Karpas-422 (cell line): ENCODE data around the gene KCTD2. TPM values are rescaled to one million over a fixed set of nuclear protein-coding genes. Genes with fewer than 3 reads are reported as not detected.
A peak's percentile ranks its signal among the peaks of the same experiment; 100 is the strongest.
"Not testable (repeated sequence)": the region's sequence is repeated elsewhere in the genome, so short reads cannot be mapped to it uniquely, and the experiment has no call there.

Experiments
- DNase-seq: peaks from one replicate; pipeline ENCODE4 v3.0.0-alpha.2; 2015
- H2AFZ ChIP-seq: fragments of 200-600 bp; sonication (generic); 2 replicates; pipeline ENCODE4 v1.6.1; 2014; ENCODE audit warnings: antibody characterized with exemption, low read length, mixed read lengths
- H3K27ac ChIP-seq: fragments of 200-600 bp; sonication (generic); 2 replicates; pipeline ENCODE4 v1.5.1; 2014; ENCODE audit warnings: mild to moderate bottlenecking, low read length, moderate library complexity
- H3K27me3 ChIP-seq: fragments of 200-600 bp; sonication (generic); 2 replicates; pipeline ENCODE4 v1.6.1; 2014; ENCODE audit warnings: low read length, mixed read lengths
- H3K36me3 ChIP-seq: fragments of 200-600 bp; sonication (generic); 2 replicates; pipeline ENCODE4 v1.6.1; 2014; ENCODE audit warnings: low read length, mixed read lengths; ENCODE audit not compliant: insufficient read depth
- H3K4me1 ChIP-seq: fragments of 200-600 bp; sonication (generic); 2 replicates; pipeline ENCODE4 v1.6.1; 2014; ENCODE audit warnings: mild to moderate bottlenecking, low read length, mixed read lengths
- H3K4me2 ChIP-seq: fragments of 200-600 bp; sonication (generic); 2 replicates; pipeline ENCODE4 v1.6.1; 2014; ENCODE audit warnings: low read length, low read depth, mild to moderate bottlenecking; ENCODE audit not compliant: poor library complexity, severe bottlenecking
- H3K4me3 ChIP-seq: fragments of 200-600 bp; sonication (generic); 2 replicates; pipeline ENCODE4 v1.5.1; 2014; ENCODE audit warnings: mild to moderate bottlenecking, antibody characterized with exemption, low read length, mixed read lengths
- H3K79me2 ChIP-seq: fragments of 200-600 bp; sonication (generic); 2 replicates; pipeline ENCODE4 v1.6.1; 2014; ENCODE audit warnings: mild to moderate bottlenecking, low read length, mixed read lengths
- H3K9ac ChIP-seq: fragments of 200-600 bp; sonication (generic); 2 replicates; pipeline ENCODE4 v1.6.0; 2014; ENCODE audit warnings: low read length
- H3K9me2 ChIP-seq: fragments of 200-600 bp; sonication (generic), shearing (Covaris generic); replicated peaks from 2 replicates; pipeline ENCODE4 v1.6.0; 2014; ENCODE audit warnings: mild to moderate bottlenecking, low read length, moderate library complexity; ENCODE audit not compliant: insufficient read depth
- H3K9me3 ChIP-seq: fragments of 300-700, 200-600 bp; sonication (generic); 2 replicates; pipeline ENCODE4 v1.6.1; 2014; ENCODE audit warnings: low read length, mixed read lengths
- H4K20me1 ChIP-seq: fragments of 200-600 bp; sonication (generic); 2 replicates; pipeline ENCODE4 v1.6.1; 2014; ENCODE audit warnings: mild to moderate bottlenecking, antibody characterized with exemption, low read length, low read depth; ENCODE audit not compliant: insufficient read depth
- total RNA-seq: library from RNA; depleted of rRNA; stranded (reverse); fragments of >200 nt; shearing (Covaris generic); gene quantifications from 2 replicates; pipeline ENCODE4 v1.2.3, GENCODE V29; 2014; ENCODE audit warnings: low replicate concordance

The KCTD2 gene
- total RNA-seq, 1 experiment from 2014 or later, result 24.7 TPM

GRCh38 chr17:75026650-75027049 is 20.4 kb upstream of the KCTD2 start:
- not testable (repeated sequence) for H3K36me3 ChIP-seq, H3K27ac ChIP-seq, H2AFZ ChIP-seq, H3K9ac ChIP-seq, H3K9me2 ChIP-seq, H3K27me3 ChIP-seq, H3K79me2 ChIP-seq, H3K4me1 ChIP-seq, H3K4me3 ChIP-seq, DNase-seq, H4K20me1 ChIP-seq, H3K4me2 ChIP-seq
- H3K9me3 ChIP-seq, result peaks cover 11% of the 10 kb centered on the region

DNA sequence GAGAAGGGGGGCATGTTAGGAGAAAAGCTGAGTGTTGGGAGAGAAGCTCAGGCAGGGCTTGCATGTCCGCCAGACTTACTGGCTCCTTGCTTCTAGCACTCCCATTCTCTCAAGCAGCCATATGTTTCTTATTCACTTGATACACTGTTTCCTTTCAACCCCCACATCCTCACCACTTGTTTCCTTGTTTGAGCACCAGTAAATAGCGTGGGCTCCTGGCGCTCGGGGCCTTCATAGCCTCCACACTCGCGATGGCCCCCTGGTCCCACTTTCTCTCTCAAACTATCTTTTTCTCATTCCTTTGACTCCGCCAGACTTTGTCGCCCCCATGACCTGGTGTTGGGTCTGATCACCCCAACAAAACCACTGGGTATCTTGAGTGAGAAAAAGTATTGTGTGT is 16.9 kb upstream of the KCTD2 start:
- H3K9me2 ChIP-seq, result no peaks in the 10 kb centered on the region
- H3K4me1 ChIP-seq, result peaks cover 31% of the 10 kb centered on the region
- H3K36me3 ChIP-seq, result no peaks in the 10 kb centered on the region
- H3K27me3 ChIP-seq, result no peaks in the 10 kb centered on the region
- no peak for DNase-seq
- no peak overlapping the region for H2AFZ ChIP-seq
- no peak overlapping the region for H3K27ac ChIP-seq
- H3K79me2 ChIP-seq, result no peaks in the 10 kb centered on the region
- no peak overlapping the region for H3K9ac ChIP-seq
- peaks cover 6% of the 10 kb centered on the region for H3K9me3 ChIP-seq
- H3K4me3 ChIP-seq, result no peak overlapping the region
- H3K4me2 ChIP-seq, result no peak overlapping the region
- no peaks in the 10 kb centered on the region for H4K20me1 ChIP-seq

DNA sequence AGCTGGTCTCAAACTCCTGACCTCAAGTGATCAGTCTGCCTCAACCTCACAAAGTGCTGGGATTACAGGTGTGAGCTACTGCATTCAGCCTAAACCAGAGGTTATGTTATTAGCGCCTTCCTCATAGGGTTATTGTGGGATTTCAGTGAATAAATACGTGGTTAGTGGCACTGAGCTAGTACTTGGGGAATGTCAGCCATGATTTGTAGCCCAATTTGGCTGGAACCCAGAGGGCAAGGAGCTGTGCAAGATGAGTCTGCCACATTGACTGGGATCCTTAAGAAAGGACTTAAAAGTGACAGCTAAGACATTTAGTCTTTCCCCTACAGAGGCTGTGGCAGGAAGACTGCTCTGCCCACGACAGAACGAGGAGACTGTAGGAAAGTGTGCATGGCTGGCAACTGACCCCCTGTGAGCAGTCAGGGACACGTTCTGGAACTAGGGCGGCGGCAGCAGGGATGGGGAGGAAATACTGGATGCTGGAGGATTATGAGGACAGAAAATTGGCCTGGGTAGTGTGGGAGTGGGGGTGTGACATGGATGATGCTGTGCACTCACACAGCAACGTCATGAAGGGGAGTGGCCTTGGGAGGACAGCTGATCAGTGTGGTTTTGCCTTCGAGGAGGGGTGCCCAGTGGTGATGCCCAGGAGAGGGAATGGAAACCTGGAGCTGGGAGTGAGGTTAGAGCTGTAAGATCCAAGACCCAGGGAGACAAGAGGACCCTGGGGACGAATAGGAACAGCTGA is 14.9 kb upstream of the KCTD2 start:
- Histone ChIP-seq H3K27ac (no peak overlapping the region), H4K20me1 (no peaks in the 10 kb centered on the region), H3K4me3 (peak overlapping the region; percentile 44; the same call in 1 of the 2 replicates), H3K4me2 (peak overlapping the region; percentile 87), H3K36me3 (no peaks in the 10 kb centered on the region), H3K79me2 (no peaks in the 10 kb centered on the region), H2AFZ (peak overlapping the region; percentile 50; the same call in 1 of the 2 replicates), H3K9me2 (no peaks in the 10 kb centered on the region), H3K9me3 (peaks cover 6% of the 10 kb centered on the region), H3K27me3 (no peaks in the 10 kb centered on the region), H3K9ac (no peak overlapping the region), H3K4me1 (peaks cover 32% of the 10 kb centered on the region)
- DNase-seq, result peak; percentile 63

DNA sequence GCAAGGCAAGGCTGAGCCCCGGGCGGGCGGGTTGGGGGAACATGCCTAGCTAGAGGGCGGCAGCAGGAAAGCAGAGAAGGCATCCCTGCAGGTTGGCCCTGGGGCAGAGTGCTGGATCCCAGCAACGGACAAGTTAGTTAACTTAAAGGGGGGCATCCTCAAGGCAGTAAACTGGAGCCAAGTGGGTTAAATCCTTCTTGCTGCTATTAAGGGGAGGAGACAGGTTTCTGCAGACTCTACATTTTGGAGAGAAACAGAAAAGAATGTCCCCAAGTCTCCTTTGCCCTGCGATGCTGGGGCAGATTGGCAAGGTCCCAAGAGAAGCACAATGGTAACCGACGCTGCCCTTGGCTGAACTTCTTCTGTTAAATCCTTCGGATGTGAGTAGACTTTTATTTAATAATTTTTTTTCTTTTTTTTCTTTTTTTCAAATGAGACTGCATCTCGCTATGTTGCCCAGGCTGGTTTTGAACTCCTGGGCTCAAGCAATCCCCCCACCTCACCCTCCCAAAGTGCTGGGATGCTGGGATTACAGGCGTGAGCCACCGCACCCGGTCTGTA is 14.2 kb upstream of the KCTD2 start:
- Histone ChIP-seq H3K36me3 (no peaks in the 10 kb centered on the region), H3K79me2 (no peaks in the 10 kb centered on the region), H3K4me1 (peaks cover 32% of the 10 kb centered on the region), H3K9me2 (no peaks in the 10 kb centered on the region), H3K4me2 (peak overlapping the region; percentile 87), H3K4me3 (peak overlapping the region; percentile 44; the same call in 1 of the 2 replicates), H4K20me1 (no peaks in the 10 kb centered on the region), H3K27me3 (no peaks in the 10 kb centered on the region), H2AFZ (no peak overlapping the region), H3K9ac (no peak overlapping the region), H3K27ac (no peak overlapping the region), H3K9me3 (peaks cover 6% of the 10 kb centered on the region)
- DNase-seq, result no peak

GRCh38 chr17:75033346-75034235 is 13.4 kb upstream of the KCTD2 start:
- H3K79me2 ChIP-seq, result no peaks in the 10 kb centered on the region
- H2AFZ ChIP-seq, result peak overlapping the region; percentile 87; the same call in 1 of the 2 replicates
- H3K27me3 ChIP-seq, result no peaks in the 10 kb centered on the region
- peaks cover 6% of the 10 kb centered on the region for H3K9me3 ChIP-seq
- no peaks in the 10 kb centered on the region for H3K36me3 ChIP-seq
- H4K20me1 ChIP-seq, result no peaks in the 10 kb centered on the region
- H3K4me2 ChIP-seq, result peak overlapping the region; percentile 87
- no peak overlapping the region for H3K27ac ChIP-seq
- DNase-seq, result peak; percentile 90
- H3K9ac ChIP-seq, result peak overlapping the region; percentile 49
- H3K4me1 ChIP-seq, result peaks cover 32% of the 10 kb centered on the region
- peak overlapping the region; percentile 49; the same call in 1 of the 2 replicates for H3K4me3 ChIP-seq
- H3K9me2 ChIP-seq, result no peaks in the 10 kb centered on the region

GRCh38 chr17:75034236-75034908 is 12.7 kb upstream of the KCTD2 start:
- DNase-seq, result peak; percentile 92
- H2AFZ ChIP-seq, result peak overlapping the region; percentile 87
- peaks cover 32% of the 10 kb centered on the region for H3K4me1 ChIP-seq
- no peaks in the 10 kb centered on the region for H4K20me1 ChIP-seq
- H3K9me2 ChIP-seq, result no peaks in the 10 kb centered on the region
- H3K36me3 ChIP-seq, result peaks cover 6% of the 10 kb centered on the region
- H3K27ac ChIP-seq, result no peak overlapping the region
- H3K4me3 ChIP-seq, result peak overlapping the region; percentile 49; the same call in 1 of the 2 replicates
- peaks cover 6% of the 10 kb centered on the region for H3K9me3 ChIP-seq
- H3K4me2 ChIP-seq, result peak overlapping the region; percentile 87
- no peaks in the 10 kb centered on the region for H3K79me2 ChIP-seq
- peak overlapping the region; percentile 49 for H3K9ac ChIP-seq
- H3K27me3 ChIP-seq, result no peaks in the 10 kb centered on the region

DNA sequence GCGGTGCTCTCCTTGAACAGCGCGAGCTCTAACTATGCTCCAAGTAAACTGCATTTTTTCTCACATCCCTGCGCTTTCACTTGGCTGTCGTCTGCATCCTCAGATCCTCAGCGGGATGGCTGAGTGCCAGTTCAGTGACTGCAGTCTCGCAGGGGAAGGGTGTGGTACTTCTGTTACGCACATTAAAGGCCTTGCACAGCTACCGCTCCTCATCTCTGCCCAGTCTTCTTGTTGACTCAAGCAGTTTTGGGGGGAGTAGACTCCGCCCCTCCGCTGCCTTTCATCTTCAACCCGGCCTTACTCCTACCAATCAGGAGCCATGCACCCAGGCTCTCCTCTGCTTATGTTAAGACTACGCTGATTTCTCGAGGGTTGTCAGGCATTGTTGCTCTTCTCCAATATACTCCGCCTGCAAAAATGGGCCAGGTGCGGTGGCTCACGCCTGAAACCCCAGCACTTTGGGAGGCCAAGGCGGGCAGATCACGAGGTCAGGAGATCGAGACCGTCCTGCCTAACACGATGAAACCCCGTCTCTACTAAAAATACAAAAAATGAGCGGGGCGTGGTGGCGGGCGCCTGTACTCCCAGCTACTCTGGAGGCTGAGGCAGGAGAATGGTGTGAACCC is 10.3 kb upstream of the KCTD2 start:
- H3K9ac ChIP-seq, result no peak overlapping the region
- H4K20me1 ChIP-seq, result no peaks in the 10 kb centered on the region
- DNase-seq, result no peak
- no peak overlapping the region for H3K4me2 ChIP-seq
- H3K36me3 ChIP-seq, result peaks cover 16% of the 10 kb centered on the region
- H3K27me3 ChIP-seq, result no peaks in the 10 kb centered on the region
- H3K27ac ChIP-seq, result no peak overlapping the region
- H3K9me3 ChIP-seq, result no peaks in the 10 kb centered on the region
- H3K9me2 ChIP-seq, result no peaks in the 10 kb centered on the region
- no peak overlapping the region for H2AFZ ChIP-seq
- H3K4me1 ChIP-seq, result peaks cover 32% of the 10 kb centered on the region
- no peaks in the 10 kb centered on the region for H3K79me2 ChIP-seq
- H3K4me3 ChIP-seq, result no peak overlapping the region
